ENCODE data around the gene AKR7A3.

- TF ChIP-seq CTCF (IDR thresholded peaks at IDR 0.05) (no peak), TCF7L2 (IDR thresholded peaks at IDR 0.05; ENCODE audit: low read depth, low read length) (no peak), POLR2AphosphoS5 (IDR thresholded peaks at IDR 0.05; ENCODE audit: low read depth, low read length) (no peak)
Observed at GRCh38 chr1:19333587-19334354, 45.2 kb upstream of the AKR7A3 start.
